Right lobe of liver (tissue), 4 donors: ENCODE data around the gene FGB.

Source experiments
- CTCF ChIP-seq, 4 donors: fragments of 200-600 bp in 3 of 4; fragments of 450-650 bp in 1 of 4; IDR thresholded peaks; one replicate each; pipeline versions ENCODE4 v1.5.1 to v1.8.0; 2016 to 2022; ENCODE audit warnings: antibody characterized with exemption in 4 of 4, mild to moderate bottlenecking in 2 of 4
- POLR2A ChIP-seq: fragments of 450-650 bp; IDR thresholded peaks from one replicate; pipeline ENCODE4 v1.6.1; 2017; ENCODE audit warnings: antibody characterized with exemption, mild to moderate bottlenecking
- donor health status: DM: no; HTN: no; CAD: no.
- donor health status: DM: no; HTN: no; CAD: no.
- donor health status: DM: no; HTN: yes; CAD: no.

GRCh38 chr4:154534296-154534695 is 28.5 kb upstream of the FGB start:
- TF ChIP-seq CTCF (IDR thresholded peaks at IDR 0.05) (no peak), POLR2A (no peak)
